ENCODE data around the gene SARM1.
"Not testable (repeated sequence)": the region's sequence is repeated elsewhere in the genome, so short reads cannot be mapped to it uniquely, and the experiment has no call there.

Gene SARM1

GRCh38 chr17:28371245-28372202 lies at the start of gene SARM1:
Gene SARM1 (plus strand): TSS chr17:28371694. CDS start chr17:28372033, 339 bp downstream.
- no peak for FAIRE-seq

DNA sequence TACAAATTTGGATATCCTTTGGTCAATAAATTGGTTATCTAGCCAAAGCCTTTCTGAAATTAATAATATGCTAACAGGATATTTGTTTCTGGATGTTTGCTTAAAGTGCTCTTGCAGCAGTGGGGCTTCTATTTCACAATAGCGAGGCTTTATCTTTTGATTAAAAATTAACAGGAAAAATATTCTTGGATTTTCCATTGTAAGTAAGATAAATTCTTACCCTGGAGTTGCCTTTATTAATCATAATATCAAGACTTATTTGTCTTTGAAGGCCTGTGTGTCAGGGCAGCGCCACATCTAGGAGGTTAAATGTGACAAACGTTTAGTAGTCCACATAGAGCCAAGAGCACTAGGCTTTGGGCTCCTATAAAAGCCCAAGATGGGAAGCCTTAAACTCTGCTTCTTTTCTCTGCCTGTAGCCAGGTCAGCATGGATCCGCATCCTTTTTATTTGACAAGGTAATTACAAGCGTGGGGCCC lies 47.2 kb upstream of the SARM1 start:
- peak; percentile 17 for FAIRE-seq

DNA sequence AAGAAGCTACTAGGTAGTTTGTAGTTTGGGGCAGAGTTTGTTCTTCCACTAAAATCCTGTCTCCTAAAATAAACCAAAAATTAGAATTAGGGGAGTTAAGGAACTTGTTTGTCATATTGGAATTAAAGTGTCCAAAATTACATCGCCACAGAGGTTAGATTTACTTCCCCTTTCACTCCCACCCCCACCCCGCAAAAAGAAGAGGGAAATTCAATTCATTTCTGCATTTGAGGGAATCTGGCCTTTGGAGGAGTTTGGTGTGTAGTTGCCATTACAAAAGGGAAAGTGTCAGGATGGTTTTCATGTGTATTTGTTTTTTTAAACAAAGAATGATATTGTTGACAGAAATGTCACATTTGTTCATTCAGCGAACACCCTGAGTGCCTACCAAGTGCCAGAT lies 46.7 kb upstream of the SARM1 start:
- no peak for FAIRE-seq

DNA sequence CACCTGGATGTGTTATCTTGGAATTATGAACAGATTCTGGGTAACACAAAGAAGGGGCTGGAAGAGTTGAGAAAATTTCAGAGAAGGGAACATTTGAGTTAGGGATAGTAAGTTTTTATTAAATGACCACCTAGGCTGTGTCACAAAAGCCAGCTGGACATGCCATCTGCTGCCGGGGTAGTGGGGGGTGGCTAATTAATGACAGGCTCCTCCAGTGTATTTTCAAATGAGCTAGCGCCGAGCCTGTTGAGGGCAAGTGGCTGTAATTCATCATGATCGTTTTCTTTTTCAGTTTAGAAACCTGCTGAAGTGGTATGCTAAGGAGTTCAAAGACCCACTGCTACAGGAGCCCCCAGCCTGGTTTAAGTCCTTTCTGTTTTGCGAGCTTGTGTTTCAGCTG lies 46.3 kb upstream of the SARM1 start:
- peak; percentile 55 for FAIRE-seq

GRCh38 chr17:28326114-28326513 lies 45.4 kb upstream of the SARM1 start:
- FAIRE-seq, result no peak

DNA sequence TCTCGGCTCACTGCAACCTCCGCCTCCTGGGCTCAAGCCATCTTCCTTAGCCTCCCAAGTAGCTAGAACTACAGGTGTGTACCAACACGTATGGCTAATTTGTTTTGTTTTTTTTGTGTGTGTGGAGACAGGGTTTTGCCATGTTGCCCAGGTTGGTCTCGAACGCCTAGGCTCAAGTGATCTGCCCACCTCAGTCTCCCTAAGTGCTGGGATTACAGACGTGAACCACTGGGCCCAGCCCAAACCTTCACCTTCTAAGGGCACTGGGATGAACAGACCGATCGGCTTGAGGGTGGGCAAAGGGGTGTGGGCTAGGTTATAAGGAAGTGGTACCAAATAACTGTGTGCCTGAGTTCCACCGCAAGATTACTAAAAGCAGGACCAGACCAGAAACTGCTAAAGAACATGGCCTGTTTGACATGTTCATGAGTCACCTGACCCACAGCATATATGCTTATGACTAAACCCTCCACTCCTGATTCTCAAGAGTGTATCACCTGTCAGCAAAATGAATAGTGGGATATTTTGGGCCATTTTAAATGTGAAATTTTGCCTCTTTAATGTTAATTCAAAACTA lies 44.4 kb upstream of the SARM1 start:
- FAIRE-seq, result no peak

DNA sequence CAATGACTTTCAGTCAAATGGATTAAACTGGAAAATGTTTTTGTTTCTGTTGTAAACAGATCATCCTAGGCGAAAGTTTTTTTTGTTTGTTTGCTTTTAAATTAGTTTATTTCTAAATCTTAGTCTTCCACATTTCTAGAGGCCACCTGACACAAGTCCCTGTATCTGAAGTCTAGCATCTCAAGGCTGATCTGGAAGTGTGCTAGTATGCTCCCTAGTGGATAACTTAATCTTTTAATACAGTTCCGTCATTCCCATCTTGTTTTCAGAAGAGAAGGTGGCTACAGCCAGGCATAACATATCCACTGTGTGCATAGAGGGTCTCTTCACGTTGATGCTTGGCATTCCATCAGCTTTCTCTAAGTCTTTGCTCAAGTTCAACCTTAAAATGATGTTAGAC lies 43.8 kb upstream of the SARM1 start:
- FAIRE-seq, result no peak

GRCh38 chr17:28328325-28328724 lies 43.2 kb upstream of the SARM1 start:
- FAIRE-seq, result no peak

GRCh38 chr17:28330671-28331070 lies 40.8 kb upstream of the SARM1 start:
- FAIRE-seq, result no peak

GRCh38 chr17:28331891-28332420 lies 39.5 kb upstream of the SARM1 start:
- FAIRE-seq, result no peak

- FAIRE-seq, result no peak
Measured at GRCh38 chr17:28333083-28333746, 38.3 kb upstream of the SARM1 start.

DNA sequence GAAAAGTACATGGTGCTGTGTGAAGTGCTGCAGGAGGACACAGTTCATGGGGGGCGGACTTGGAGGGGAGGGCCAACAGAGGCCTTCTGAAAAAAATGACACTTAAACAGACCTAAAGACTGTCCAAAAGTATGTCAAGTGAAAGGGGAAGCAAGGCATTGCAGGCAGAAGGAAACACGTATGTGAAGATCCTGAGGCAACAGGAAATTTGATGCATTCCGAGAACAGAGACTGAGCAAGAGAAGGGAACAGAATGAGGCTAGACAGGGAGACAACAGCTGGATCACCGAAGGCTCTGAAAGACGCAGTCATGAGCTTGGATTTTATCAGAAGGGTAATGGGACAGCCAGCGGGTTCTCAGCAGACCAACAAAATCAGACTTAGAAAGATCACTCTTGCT lies 37.3 kb upstream of the SARM1 start:
- FAIRE-seq, result no peak

DNA sequence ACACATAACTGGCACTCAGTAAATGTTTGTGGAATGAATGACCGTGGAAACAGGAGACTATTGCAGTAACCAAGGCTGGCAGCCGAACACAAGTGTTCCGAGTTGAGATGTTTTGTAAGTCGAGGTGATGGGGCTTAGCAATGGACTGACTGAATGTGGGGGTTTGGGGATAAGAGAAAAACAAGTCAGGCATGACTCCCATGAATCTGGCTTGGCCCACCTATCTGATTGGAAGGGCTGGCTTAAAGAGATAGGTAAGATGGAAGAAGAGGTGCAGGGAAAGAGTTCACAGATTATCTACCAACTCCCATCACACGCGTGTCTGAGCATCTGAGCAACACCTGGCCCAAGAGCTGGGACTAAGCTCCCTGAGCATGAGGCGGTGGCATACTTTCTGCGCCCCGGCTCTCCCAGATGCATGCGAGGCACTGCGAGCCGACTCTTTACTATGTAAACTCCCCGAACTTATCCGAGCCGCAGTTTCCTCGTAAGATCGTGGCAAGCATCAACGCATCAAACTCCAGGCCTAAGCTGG lies 36.8 kb upstream of the SARM1 start:
- FAIRE-seq, result no peak

GRCh38 chr17:28335201-28335958 lies 36.1 kb upstream of the SARM1 start, which contains the start of the genes IFT20 and TNFAIP1:
Gene IFT20 (minus strand): TSS chr17:28335472. CDS start chr17:28331985, 3,487 bp downstream.
Gene TNFAIP1 (plus strand): TSS chr17:28335761. CDS start chr17:28339522, 3,761 bp downstream.
- FAIRE-seq, result peak; percentile 88

DNA sequence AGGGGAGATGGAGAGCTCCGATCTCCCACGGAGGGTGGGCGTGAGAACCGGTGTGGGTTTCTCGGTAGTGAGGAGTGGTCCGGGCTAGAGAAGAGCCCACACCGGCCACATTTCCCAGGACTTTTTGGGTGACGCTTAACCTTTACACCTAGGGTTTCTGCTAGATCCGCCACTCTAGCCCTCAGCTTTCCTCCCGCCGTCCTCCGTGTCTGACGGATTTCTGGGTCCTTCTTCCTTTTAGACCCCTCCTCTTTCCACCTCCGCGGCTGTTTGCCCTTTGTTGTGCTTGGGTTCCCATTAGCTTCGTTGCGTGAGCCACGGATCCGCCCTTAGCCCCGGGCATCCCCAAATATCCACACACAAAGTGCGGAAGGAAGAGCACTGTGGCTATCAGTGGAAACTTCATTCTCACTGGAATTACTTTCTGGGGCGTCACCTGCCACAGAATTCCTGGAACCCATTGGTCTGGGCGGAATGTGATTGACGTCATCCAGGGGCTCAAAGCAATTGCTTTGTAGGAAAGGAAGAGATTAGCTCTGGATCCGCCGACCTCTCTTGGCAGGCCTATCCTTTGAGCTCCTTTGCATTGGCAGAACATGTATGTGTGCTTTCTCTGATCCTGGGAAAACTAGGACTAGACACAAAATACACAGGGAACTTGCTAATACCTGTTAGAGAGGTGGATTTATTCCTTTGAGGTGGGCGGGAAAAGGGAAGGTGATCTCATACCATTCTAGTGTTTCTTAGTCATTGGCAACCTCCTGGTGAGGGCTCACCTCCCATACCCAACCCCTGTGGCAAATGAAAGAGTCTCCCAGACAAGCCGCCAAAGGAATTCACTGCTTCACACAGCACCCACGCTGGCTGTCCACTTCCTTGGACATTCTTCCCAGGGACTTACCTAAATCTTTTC lies 35.3 kb upstream of the SARM1 start:
- FAIRE-seq, result no peak

- FAIRE-seq, result no peak
Measured at GRCh38 chr17:28338056-28338768, 33.3 kb upstream of the SARM1 start.

- FAIRE-seq, result not testable (repeated sequence)
Measured at GRCh38 chr17:28338769-28339212, 32.7 kb upstream of the SARM1 start.

GRCh38 chr17:28339431-28339830 lies 32.1 kb upstream of the SARM1 start:
- FAIRE-seq, result no peak

GRCh38 chr17:28340374-28340773 lies 31.1 kb upstream of the SARM1 start:
- no peak for FAIRE-seq

- no peak for FAIRE-seq
Measured at GRCh38 chr17:28341516-28341915, 30.0 kb upstream of the SARM1 start.

All from islet of Langerhans (tissue), 1 donor.